SH-SY5Y (cell line): ENCODE measurements around the gene LSM3.

Experiments used
- GATA2 ChIP-seq: IDR thresholded peaks from 2 replicates; pipeline ENCODE4 v1.6.1; 2011; ENCODE audit warnings: mild to moderate bottlenecking, low read depth, low read length
- GATA3 ChIP-seq: IDR thresholded peaks from 2 replicates; pipeline ENCODE4 v1.6.1; 2011; ENCODE audit warnings: low read depth, mild to moderate bottlenecking, low read length, moderate library complexity

GRCh38 chr3:14235912-14236295 lies 57.3 kb downstream of the LSM3 start:
- no peak for TF ChIP-seq GATA2
- TF ChIP-seq GATA3: no peak
